AG09319 (cell line): ENCODE data around the gene GOLGA8O.
"Not testable (repeated sequence)": the region's sequence is repeated elsewhere in the genome, so short reads cannot be mapped to it uniquely, and the experiment has no call there.

Source experiments
- DNase-seq: peaks from one replicate; pipeline ENCODE4 v3.0.0-alpha.2; 2010; ENCODE audit warnings: low read depth; ENCODE audit errors: extremely low read depth

The GOLGA8O gene

GRCh38 chr15:32455534-32455933 is at the start of gene GOLGA8O:
Gene GOLGA8O, minus strand, starts transcription at chr15:32455634. Its CDS starts 98 bp downstream, at chr15:32455536.
- DNase-seq, result not testable (repeated sequence)

- not testable (repeated sequence) for DNase-seq
Observed at GRCh38 chr15:32504152-32504811, 48.8 kb upstream of the GOLGA8O start.

GRCh38 chr15:32502946-32503345 is 47.5 kb upstream of the GOLGA8O start:
- not testable (repeated sequence) for DNase-seq

GRCh38 chr15:32492768-32493167 is 37.3 kb upstream of the GOLGA8O start:
- DNase-seq, result not testable (repeated sequence)

GRCh38 chr15:32486474-32486873 is 31.0 kb upstream of the GOLGA8O start:
- not testable (repeated sequence) for DNase-seq

GRCh38 chr15:32483377-32483776 is 27.9 kb upstream of the GOLGA8O start:
- DNase-seq, result not testable (repeated sequence)

- DNase-seq, result not testable (repeated sequence)
Observed at GRCh38 chr15:32481683-32482082, 26.2 kb upstream of the GOLGA8O start.

- not testable (repeated sequence) for DNase-seq
Observed at GRCh38 chr15:32468076-32468475, 12.6 kb upstream of the GOLGA8O start.

GRCh38 chr15:32440445-32440977 is 14.9 kb downstream of the GOLGA8O start:
- DNase-seq, result not testable (repeated sequence)

- not testable (repeated sequence) for DNase-seq
Observed at GRCh38 chr15:32434102-32434963, 21.1 kb downstream of the GOLGA8O start.

- DNase-seq, result not testable (repeated sequence)
Observed at GRCh38 chr15:32427635-32428034, 27.8 kb downstream of the GOLGA8O start.

- not testable (repeated sequence) for DNase-seq
Observed at GRCh38 chr15:32426511-32426910, 28.9 kb downstream of the GOLGA8O start.

GRCh38 chr15:32407903-32408302 is 47.5 kb downstream of the GOLGA8O start:
- DNase-seq, result not testable (repeated sequence)

- not testable (repeated sequence) for DNase-seq
Observed at GRCh38 chr15:32403192-32403591, 52.2 kb downstream of the GOLGA8O start, which contains the start of gene GOLGA8K. Gene GOLGA8K, minus strand, starts transcription at chr15:32403292. Its CDS starts 98 bp downstream, at chr15:32403194.

GRCh38 chr15:32396522-32396921 is 58.9 kb downstream of the GOLGA8O start:
- not testable (repeated sequence) for DNase-seq
